NCI-H2227 treated with DMSO at 0.1 percent for 48 hours (cell line): ENCODE results near the gene LIF.
"Not testable (repeated sequence)": the region's sequence is repeated elsewhere in the genome, so short reads cannot be mapped to it uniquely, and the experiment has no call there.

ENCODE experiments used
- DNase-seq: peaks from one replicate; lab custom pipeline; 2025; lab: John Stamatoyannopoulos, UW

Gene LIF

GRCh38 chr22:30241576-30242371, 4.8 kb downstream of the LIF start:
- no peak for DNase-seq

- DNase-seq, result no peak
These were observed 5.8 kb downstream of the LIF start for GRCh38 chr22:30240541-30241417.

DNA sequence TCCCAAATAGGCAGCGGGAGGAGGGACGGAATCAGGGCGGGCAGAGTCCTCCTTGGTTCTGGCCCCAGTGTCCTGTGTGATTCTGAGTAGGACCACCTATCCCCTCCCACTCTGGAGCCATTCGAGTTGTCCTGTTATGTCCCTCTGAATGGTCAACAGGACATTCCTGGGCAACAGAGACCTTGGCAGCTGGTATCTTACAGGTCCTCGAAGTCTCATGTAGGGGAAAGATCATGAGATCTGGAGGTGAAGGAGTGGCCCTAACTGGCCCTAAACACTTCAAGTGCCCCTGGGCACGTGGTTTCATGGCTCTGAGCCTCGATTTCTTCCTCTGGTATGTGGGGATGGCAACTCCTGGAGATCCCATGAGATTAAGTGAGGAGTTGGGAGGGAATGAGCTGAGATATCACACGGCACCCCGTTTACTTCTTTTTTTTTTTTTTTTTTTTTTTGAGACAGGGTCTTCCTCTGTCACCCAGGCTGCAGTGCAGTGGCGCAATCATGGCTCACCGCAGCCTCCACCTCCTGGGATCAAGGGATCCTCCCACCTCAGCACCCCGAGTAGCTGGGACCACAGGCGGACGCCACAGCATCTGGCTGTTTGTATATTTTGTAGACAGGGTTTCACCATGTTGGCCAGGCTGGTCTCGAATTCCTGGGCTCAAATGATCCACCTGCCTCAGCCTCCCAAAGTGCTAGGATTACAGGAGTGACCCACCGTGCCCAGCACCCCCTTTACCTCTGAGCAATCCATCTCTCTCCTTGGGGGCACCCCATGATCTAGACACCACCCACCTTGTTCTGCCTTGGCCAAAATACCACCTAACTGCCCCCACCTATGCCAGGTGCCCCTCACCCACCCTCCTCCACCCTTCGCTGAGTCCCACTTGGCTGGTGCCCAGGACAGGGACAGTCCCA, 6.8 kb downstream of the LIF start:
- DNase-seq, result no peak

GRCh38 chr22:30238661-30239487, 7.7 kb downstream of the LIF start:
- no peak for DNase-seq

DNA sequence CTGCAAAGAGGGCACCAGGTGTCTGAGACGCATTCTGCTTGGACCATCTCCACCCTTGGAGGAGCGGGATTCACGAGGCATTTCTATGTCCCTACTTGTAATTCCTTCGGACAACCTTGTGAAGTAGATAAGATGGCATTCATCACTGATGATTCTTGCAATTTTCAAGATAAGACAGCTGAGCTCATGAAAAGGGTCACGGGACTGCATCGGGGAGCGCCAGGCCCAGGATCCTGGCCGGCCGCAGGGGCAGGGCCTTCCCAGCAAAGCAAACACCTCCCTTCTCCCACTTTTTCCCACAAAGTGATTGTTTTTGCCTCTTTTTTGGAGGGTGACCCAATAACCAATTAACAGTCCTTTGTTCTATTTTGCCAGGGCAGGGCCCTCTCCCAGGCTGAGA, 8.4 kb downstream of the LIF start:
- DNase-seq, result no peak

DNA sequence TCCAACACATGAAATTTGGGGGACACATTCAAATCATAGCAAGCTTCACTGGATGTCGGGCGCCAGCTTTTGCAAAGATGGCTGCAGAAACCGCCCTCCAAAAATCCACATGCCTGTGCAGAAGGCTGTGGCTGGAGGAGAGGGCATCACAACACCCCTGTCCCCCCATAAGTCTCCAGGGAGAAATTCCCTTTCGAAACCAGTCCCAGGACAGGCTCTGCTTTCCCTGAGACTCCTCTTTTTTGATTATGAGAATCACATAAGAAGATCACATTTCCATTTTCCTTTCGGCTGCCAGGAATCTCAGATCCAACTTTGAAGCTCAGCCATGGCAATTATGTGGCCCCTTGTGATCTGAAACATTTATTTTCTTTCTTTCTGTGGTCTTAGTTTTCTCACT, 9.7 kb downstream of the LIF start:
- no peak for DNase-seq

GRCh38 chr22:30235687-30236170, 10.8 kb downstream of the LIF start:
- DNase-seq, result no peak

- no peak for DNase-seq
These were observed 11.6 kb downstream of the LIF start for GRCh38 chr22:30234786-30235470.

GRCh38 chr22:30234325-30234724, 12.2 kb downstream of the LIF start:
- DNase-seq, result not testable (repeated sequence)

DNA sequence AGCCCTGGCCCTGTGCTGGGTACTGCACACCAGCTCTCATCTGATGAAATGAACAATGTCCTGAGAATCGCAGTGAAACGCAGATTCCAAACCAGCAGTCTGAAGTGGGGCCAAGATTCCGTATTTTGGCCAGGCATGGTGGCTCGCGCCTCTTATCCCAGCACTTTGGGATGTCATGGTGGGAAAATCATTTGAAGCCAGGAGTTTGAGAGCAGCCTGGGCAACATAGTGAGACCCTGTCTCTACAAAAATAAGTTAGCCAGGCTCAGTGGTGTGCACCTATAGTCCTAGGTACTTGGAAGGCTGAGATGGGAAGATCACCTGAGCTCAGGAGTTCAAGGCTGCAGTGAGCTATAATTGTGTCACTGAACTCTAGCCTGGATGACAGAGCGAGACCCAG, 13.0 kb downstream of the LIF start:
- no peak for DNase-seq

GRCh38 chr22:30232716-30233218, 13.8 kb downstream of the LIF start:
- DNase-seq, result no peak

GRCh38 chr22:30230787-30231461, 15.6 kb downstream of the LIF start:
- DNase-seq, result no peak

DNA sequence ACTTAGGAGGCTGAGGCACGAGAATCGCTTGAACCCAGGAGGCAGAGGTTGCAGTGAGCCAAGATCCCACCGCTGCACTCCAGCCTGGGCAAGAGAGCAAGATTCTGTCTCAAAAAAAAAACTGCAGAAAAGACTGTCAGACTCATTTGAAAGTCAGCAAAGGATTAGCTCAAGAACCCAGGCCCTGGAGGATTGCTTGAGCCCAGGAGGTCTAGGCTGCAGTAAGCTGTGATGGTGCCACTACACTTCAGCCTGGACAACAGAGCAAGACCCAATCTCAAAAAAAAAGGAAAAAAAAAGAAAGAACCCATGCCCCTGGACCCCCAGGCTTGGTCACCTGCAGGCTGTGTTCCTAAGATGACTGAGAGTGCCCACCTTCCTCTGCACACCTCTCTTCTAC, 16.2 kb downstream of the LIF start:
- no peak for DNase-seq

- DNase-seq, result no peak
These were observed 17.8 kb downstream of the LIF start for GRCh38 chr22:30228509-30229359.

DNA sequence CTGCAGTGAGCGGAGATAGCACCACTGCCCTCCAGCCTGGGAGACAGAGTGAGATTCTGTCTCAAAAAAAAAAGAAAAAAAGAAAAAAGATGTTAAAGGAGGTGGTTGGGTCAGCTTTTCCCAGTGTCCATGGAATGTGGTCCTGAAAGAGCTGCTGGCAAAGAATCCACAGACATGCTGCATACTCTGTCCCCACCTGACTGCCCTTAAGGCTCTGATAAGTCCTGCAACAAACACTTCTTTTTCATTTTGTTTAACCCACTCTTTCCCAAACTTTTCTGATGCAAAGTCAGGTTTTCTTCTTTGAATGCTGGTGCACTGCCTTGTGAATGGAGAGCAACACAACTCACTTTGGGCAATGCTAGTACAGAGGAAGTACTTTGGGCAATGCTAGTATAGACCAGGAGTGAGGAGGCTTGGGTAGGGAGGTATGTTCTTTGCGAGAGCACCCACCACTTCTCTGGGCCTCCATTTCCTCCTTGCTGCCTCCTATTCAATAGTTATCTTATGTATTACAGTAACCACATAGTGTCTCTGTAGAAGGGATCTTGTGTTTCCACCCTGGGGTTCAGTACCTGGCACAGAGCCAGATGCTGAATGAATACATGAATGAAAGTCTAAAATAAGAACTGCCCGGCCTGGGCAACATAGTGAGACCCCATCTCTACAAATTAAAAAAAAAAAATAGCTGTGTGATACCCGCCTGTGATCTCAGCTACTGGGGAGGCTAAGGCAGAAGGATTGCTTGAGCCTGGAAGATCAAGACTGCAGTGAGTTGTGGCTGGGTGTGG, 18.9 kb downstream of the LIF start:
- no peak for DNase-seq

DNA sequence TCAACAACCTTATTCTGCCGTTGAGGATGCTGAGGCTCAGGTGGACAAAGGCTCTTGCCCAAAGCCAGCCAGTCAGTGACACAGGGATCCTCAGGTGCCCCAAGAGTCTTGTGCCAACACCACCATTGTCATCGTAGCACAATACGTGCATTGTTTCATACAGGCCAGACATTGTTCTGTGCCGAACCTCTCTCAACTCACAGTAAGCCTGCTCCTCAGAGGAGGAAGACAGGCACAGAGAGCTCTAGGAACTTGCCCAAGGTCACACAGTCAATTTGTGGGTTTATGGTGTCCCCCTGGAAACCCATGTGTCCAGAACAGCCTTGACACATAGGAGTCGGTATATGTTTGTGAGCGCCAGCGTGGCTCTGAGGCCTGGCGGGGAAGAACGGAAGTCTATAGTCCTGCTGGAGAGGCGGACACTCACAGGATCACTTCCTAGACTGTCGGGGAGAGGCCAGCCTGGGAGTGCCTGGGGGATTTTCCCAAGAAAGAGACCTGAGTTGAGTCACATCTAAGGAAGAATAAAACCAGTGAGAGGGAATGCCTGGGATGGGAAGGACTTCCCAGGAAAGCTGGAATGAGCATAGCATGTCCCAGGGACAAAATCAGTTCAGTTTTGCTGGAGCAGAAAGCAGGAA, 20.2 kb downstream of the LIF start:
- no peak for DNase-seq

GRCh38 chr22:30225220-30225927, 21.2 kb downstream of the LIF start:
- DNase-seq, result no peak
